LNCAP (cell line): Measurements from ENCODE around the gene PAQR5.

Experiments
- CTCF ChIP-seq: fragments of 450-650 bp; IDR thresholded peaks from 2 replicates; pipeline ENCODE4 v1.5.1; 2017; ENCODE audit warnings: mild to moderate bottlenecking

Gene PAQR5, protein sequence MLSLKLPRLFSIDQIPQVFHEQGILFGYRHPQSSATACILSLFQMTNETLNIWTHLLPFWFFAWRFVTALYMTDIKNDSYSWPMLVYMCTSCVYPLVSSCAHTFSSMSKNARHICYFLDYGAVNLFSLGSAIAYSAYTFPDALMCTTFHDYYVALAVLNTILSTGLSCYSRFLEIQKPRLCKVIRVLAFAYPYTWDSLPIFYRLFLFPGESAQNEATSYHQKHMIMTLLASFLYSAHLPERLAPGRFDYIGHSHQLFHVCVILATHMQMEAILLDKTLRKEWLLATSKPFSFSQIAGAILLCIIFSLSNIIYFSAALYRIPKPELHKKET

GRCh38 chr15:69298697-69299441, at the start of gene PAQR5:
TSS of gene PAQR5 (plus strand) at chr15:69298912. CDS start at chr15:69360081, 61,169 bp downstream.
- no peak for TF ChIP-seq CTCF

DNA sequence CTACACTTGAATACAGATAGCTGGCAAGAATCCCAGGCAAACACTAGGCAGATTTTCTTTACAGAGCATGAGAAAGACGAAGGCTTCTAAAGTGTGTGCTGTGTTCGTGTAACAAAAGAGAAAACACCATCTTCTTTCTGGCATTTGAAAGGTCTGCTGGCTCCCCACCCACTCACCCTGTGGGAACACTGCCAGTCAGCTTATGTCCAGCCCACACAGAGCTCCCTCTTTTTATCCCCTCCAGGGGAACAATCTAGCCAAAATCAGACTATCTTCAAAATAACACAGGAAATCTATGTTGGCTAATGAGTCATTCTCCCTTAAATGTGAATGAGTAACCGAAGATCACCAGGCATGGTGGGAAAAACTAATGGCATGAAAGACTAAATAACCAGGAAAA, 45.6 kb upstream of the PAQR5 start:
- no peak for TF ChIP-seq CTCF

DNA sequence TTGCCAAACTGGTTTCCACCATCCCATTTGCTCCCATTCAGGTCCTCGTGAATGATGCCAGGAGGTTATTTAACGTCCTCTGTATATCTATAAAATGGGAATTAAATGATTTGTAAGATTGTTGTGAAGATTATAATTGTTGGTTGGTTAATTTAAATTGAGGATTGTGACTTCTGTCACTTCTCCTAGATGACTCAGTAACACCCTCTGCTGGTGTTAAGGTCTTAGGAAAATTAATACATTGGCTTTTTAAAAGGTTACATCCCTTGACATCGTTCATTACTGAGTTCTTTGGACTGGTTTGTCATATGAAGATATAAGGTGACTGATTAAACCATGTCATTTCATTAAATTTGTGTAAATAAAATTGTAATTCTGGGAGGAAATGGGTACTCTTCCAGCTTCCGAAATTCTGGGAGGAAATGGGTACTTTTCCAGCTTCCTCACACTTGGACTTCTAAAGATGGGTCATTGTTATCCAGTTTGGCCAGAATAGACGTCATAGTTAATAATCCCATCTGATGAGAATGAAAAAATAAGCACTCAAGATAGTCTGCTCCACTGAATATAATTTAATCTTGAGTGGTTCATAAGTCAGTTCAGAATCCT, 33.3 kb upstream of the PAQR5 start:
- peak; percentile 69 for TF ChIP-seq CTCF

DNA sequence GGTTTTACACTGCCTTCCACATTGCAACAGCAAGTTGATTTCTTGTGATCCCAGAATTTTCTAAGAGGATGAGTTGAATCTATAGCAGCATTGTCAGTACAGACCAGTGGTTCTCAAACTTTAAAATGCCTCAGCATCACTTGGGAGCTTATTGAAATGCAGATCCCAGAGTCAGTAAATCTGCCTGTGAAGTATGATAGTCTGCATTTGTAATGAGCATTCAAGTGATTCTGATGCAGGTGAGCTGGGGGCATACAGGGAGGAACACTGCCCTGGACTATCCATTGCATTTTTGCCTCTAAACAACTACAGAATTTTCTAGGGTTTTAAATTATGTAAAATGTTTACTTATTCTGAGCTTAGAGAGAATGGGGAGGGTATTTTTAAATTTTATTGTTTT, 27.5 kb upstream of the PAQR5 start:
- no peak for TF ChIP-seq CTCF

DNA sequence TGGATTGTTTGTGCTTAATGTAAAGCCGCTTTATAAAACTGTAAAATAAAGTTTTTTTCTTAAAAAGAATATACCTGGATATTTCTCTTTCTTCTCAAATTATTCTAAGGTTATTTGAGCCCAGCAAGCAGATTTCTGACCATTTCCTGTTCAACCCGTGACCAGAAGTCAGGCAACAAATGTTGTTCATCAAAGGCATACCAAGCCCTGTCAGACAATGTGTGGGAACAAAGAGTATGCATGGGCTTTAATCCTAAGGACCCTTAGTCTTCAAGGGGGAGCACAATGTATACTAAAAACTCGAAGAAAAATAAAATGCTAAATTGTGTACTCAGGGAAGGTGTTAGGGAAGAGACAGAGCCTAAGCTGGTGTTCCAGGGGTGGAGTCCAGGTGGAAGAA, 26.6 kb upstream of the PAQR5 start:
- TF ChIP-seq CTCF: no peak

DNA sequence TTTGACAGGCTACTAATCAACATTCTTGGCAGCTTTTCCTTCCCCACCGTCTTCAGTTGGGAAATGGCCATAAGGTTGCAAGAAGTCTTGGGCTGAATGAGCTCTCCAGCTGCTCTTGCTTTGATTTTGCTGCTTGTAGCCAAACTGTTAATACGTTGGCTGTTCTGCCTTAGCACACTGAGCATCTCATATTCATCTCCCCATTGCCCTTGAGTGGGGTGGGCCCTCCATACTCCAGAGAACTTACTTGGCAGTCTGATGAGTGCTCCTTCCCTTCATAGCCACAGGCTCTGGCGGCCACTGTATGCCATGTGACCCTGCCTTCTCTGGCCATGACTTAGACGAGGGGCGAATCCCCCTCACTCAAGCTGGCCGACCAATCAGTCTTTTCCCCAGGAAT, 25.8 kb upstream of the PAQR5 start:
- TF ChIP-seq CTCF: no peak

DNA sequence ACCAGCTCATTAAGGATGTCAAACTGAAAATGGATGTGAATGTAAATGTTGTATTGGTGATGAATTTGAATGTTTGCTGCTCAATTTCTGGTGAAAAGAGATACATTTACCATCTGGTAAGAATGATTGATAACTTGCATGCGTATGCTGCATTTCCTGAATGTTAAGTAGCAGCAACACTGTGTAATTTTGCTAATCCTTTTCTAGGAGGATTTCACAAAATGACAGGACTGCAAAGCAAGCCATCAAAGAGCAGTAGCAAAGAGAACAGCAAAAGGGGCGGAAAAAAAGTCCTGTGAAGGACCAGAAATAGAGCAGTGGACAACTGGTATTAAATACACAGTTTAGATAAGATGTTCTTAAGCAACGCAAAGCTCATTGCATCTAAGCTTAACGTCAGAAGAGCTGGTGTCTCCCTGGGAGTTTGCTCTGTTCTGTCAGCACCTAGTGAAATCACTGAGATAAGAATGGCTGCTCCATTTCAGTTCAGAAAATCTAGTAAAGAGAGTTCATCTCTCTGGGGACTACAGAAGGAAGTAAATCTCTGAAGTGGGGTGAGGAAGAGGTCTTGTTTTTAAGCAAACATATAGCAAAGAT, 23.5 kb upstream of the PAQR5 start:
- no peak for TF ChIP-seq CTCF
